SK-N-SH (cell line): ENCODE data around the gene MAMLD1.

Source experiments
- ELF1 ChIP-seq: IDR thresholded peaks from 2 replicates; pipeline ENCODE4 v1.4.0; 2012
- EZH2phosphoT487 ChIP-seq: fragments of 200-600 bp; sonication (generic); IDR thresholded peaks from 2 replicates; pipeline ENCODE4 v1.6.1; 2017; ENCODE audit warnings: low read depth, mixed run types, mild to moderate bottlenecking, antibody characterized with exemption, moderate library complexity, borderline replicate concordance
- FOXJ3 ChIP-seq: sonication (generic); formaldehyde crosslinking; IDR thresholded peaks from 2 replicates; pipeline ENCODE4 v1.5.1; 2020; ENCODE audit warnings: mild to moderate bottlenecking, missing genetic modification reagents
- GATA2 ChIP-seq: sonication (generic); formaldehyde crosslinking; IDR thresholded peaks from 2 replicates; pipeline ENCODE4 v1.5.0; 2020; ENCODE audit warnings: mild to moderate bottlenecking, missing genetic modification reagents
- TF ChIP-seq, protein P1 (sequence below): IDR thresholded peaks from 2 replicates; pipeline ENCODE4 v1.6.1; 2012; ENCODE audit warnings: mild to moderate bottlenecking, low read depth, low read length, moderate library complexity
- TF ChIP-seq, protein P2 (sequence below): fragments of 200-600 bp; sonication (generic); IDR thresholded peaks from 2 replicates; pipeline ENCODE4 v1.6.1; 2017; ENCODE audit warnings: antibody characterized with exemption, mild to moderate bottlenecking, moderate library complexity
- TF ChIP-seq, protein P3 (sequence below): fragments of 150-350 bp; IDR thresholded peaks from 2 replicates; pipeline ENCODE4 v1.6.1; 2016; ENCODE audit warnings: mild to moderate bottlenecking, low read depth, low read length

DNA sequence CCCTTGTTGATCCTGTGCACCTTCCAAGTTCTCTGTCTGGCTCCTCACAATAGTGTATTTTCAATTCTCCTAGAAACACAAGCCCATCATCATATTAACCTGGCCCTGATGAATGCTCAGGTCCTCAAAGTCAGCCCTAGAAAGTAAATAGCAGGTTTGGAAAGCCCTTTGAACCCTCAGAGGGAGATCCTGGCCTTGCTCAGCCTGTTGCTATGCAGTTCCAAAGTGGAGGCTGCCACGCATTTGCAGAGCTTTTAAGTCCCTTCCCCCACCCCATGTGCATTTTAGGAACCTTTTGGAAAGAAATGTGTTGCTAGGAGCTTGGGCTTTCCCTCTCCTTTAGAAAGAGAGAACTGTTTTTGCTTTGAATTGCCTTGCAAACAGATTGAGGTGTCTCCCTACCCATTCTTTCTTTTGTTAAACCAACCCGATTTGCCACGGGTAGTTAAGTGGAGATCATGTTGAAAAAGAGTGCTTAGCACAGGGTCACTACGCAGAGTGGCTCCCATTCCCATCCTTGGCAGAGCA, 12.2 kb downstream of the MAMLD1 start:
- TF ChIP-seq, protein P1, sequence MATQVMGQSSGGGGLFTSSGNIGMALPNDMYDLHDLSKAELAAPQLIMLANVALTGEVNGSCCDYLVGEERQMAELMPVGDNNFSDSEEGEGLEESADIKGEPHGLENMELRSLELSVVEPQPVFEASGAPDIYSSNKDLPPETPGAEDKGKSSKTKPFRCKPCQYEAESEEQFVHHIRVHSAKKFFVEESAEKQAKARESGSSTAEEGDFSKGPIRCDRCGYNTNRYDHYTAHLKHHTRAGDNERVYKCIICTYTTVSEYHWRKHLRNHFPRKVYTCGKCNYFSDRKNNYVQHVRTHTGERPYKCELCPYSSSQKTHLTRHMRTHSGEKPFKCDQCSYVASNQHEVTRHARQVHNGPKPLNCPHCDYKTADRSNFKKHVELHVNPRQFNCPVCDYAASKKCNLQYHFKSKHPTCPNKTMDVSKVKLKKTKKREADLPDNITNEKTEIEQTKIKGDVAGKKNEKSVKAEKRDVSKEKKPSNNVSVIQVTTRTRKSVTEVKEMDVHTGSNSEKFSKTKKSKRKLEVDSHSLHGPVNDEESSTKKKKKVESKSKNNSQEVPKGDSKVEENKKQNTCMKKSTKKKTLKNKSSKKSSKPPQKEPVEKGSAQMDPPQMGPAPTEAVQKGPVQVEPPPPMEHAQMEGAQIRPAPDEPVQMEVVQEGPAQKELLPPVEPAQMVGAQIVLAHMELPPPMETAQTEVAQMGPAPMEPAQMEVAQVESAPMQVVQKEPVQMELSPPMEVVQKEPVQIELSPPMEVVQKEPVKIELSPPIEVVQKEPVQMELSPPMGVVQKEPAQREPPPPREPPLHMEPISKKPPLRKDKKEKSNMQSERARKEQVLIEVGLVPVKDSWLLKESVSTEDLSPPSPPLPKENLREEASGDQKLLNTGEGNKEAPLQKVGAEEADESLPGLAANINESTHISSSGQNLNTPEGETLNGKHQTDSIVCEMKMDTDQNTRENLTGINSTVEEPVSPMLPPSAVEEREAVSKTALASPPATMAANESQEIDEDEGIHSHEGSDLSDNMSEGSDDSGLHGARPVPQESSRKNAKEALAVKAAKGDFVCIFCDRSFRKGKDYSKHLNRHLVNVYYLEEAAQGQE, result no peak
- TF ChIP-seq, protein P2, sequence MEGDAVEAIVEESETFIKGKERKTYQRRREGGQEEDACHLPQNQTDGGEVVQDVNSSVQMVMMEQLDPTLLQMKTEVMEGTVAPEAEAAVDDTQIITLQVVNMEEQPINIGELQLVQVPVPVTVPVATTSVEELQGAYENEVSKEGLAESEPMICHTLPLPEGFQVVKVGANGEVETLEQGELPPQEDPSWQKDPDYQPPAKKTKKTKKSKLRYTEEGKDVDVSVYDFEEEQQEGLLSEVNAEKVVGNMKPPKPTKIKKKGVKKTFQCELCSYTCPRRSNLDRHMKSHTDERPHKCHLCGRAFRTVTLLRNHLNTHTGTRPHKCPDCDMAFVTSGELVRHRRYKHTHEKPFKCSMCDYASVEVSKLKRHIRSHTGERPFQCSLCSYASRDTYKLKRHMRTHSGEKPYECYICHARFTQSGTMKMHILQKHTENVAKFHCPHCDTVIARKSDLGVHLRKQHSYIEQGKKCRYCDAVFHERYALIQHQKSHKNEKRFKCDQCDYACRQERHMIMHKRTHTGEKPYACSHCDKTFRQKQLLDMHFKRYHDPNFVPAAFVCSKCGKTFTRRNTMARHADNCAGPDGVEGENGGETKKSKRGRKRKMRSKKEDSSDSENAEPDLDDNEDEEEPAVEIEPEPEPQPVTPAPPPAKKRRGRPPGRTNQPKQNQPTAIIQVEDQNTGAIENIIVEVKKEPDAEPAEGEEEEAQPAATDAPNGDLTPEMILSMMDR, result no peak
- TF ChIP-seq GATA2 (CRISPR knock-in tag), result no peak
- no peak for TF ChIP-seq EZH2phosphoT487
- TF ChIP-seq, protein P3, sequence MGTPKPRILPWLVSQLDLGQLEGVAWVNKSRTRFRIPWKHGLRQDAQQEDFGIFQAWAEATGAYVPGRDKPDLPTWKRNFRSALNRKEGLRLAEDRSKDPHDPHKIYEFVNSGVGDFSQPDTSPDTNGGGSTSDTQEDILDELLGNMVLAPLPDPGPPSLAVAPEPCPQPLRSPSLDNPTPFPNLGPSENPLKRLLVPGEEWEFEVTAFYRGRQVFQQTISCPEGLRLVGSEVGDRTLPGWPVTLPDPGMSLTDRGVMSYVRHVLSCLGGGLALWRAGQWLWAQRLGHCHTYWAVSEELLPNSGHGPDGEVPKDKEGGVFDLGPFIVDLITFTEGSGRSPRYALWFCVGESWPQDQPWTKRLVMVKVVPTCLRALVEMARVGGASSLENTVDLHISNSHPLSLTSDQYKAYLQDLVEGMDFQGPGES, result no peak
- TF ChIP-seq FOXJ3 (CRISPR knock-in tag), result no peak
- no peak for TF ChIP-seq ELF1
